ENCODE data around the gene RAB43.

DNA sequence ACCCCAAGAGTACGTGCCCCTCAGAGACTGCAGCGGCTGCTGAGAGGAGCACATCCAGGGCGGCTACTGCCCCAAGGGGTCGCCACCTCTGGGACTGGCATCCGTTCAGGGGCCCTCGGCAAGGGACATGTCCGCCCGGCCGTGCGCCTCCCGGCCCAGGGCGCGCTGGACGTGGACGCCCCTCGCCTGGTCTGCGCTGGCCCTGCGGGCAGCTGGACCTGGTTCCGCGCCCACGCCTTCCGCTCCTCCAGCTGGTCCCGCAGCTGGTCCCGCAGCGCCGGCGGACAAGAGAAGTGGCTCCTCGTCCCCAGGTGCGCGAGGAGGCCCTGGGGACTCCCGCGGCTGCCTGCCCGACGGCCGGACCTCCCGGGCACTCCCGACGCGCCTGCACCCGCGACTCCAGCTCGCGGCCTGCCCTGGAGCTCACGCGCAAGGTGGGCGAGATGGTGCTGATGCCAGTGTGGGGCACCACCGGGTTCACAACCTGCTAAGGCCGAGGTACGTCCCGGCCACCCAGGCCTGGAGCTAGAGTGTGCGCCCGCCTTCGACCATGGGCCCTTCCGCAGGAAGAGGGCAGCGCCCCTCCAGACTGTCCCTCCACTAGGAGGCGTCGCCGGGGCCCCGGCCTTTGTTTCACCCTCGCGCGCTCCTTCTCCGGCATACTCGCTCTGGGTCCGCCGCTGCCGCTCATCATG lies 75.4 kb downstream of the RAB43 start:
- TF ChIP-seq CTBP1 (IDR thresholded peaks at IDR 0.05; ENCODE audit: borderline replicate concordance) (no peak), ELF4 (IDR thresholded peaks at IDR 0.05) (no peak), FOXA1 (IDR thresholded peaks at IDR 0.05) (no peak)

Measured in HEK293T (cell line).